Neuronal stem cell (in vitro differentiated cells): ENCODE data around the gene TDRD12.
"Not testable (repeated sequence)": the region's sequence is repeated elsewhere in the genome, so short reads cannot be mapped to it uniquely, and the experiment has no call there.

Experiments
- DNase-seq: peaks from one replicate; pipeline ENCODE4 v3.0.0-alpha.2; 2013; ENCODE audit warnings: low spot score
- H2AFZ ChIP-seq: one replicate; pipeline ENCODE4 v1.6.1; 2013; ENCODE audit warnings: mild to moderate bottlenecking, low read length, inconsistent platforms
- H2AK5ac ChIP-seq: 2 replicates; pipeline ENCODE4 v1.6.1; 2013; ENCODE audit warnings: low read depth, mild to moderate bottlenecking, inconsistent platforms, low read length, moderate library complexity, mixed read lengths
- H2BK120ac ChIP-seq: 2 replicates; pipeline ENCODE4 v1.6.1; 2013; ENCODE audit warnings: low read depth, mild to moderate bottlenecking, inconsistent platforms, low read length, moderate library complexity, mixed read lengths
- H2BK12ac ChIP-seq: one replicate; pipeline ENCODE4 v1.6.1; 2013; ENCODE audit warnings: low read length, inconsistent platforms
- H2BK15ac ChIP-seq: 2 replicates; pipeline ENCODE4 v1.6.1; 2013; ENCODE audit warnings: mild to moderate bottlenecking, low read length, inconsistent platforms, mixed read lengths
- H2BK5ac ChIP-seq: one replicate; pipeline ENCODE4 v1.6.1; 2013; ENCODE audit warnings: inconsistent platforms, mild to moderate bottlenecking, low read length, moderate library complexity
- H3K14ac ChIP-seq: one replicate; pipeline ENCODE4 v1.6.1; 2013; ENCODE audit warnings: low read length, inconsistent platforms
- H3K18ac ChIP-seq: 2 replicates; pipeline ENCODE4 v1.6.1; 2013; ENCODE audit warnings: low read length, inconsistent platforms
- H3K23ac ChIP-seq: 2 replicates; pipeline ENCODE4 v1.6.1; 2013; ENCODE audit warnings: low read depth, mild to moderate bottlenecking, mixed read lengths, low read length, inconsistent platforms; ENCODE audit not compliant: poor library complexity
- H3K27ac ChIP-seq: replicated peaks from 3 replicates; pipeline ENCODE4 v1.5.1; 2013; ENCODE audit warnings: low read length, inconsistent platforms
- H3K27me3 ChIP-seq, 3 experiments: 2 replicates each; pipeline ENCODE4 v1.6.1; 2013; ENCODE audit warnings: low read length in 3 of 3, mild to moderate bottlenecking in 2 of 3, inconsistent platforms in 1 of 3, low read depth in 1 of 3, mixed read lengths in 1 of 3, moderate library complexity in 1 of 3; ENCODE audit not compliant: control insufficient read depth in 3 of 3, insufficient read depth in 3 of 3
- H3K36me3 ChIP-seq, 2 donors: replicated peaks in 1 of 2; 2 replicates each; pipeline ENCODE4 v1.6.1; 2013; ENCODE audit warnings: low read length in 2 of 2; ENCODE audit not compliant: control insufficient read depth in 2 of 2, insufficient read depth in 2 of 2
- H3K4ac ChIP-seq: 2 replicates; pipeline ENCODE4 v1.6.1; 2013; ENCODE audit warnings: inconsistent platforms, mild to moderate bottlenecking, low read length, moderate library complexity
- H3K4me1 ChIP-seq, 2 donors: 1 replicate in 1 of 2; 2 replicates in 1 of 2; pipeline ENCODE4 v1.6.1; 2013; ENCODE audit warnings: low read length in 2 of 2, low read depth in 1 of 2; ENCODE audit not compliant: control insufficient read depth in 2 of 2, insufficient read depth in 1 of 2
- H3K4me2 ChIP-seq: one replicate; pipeline ENCODE4 v1.6.1; 2013; ENCODE audit warnings: mild to moderate bottlenecking, low read length, inconsistent platforms; ENCODE audit not compliant: insufficient read depth, poor library complexity, severe bottlenecking
- H3K4me3 ChIP-seq, 2 donors: 2 replicates each; pipeline ENCODE4 v1.5.1; 2013; ENCODE audit warnings: low read length in 2 of 2, mild to moderate bottlenecking in 2 of 2, inconsistent platforms in 1 of 2, moderate library complexity in 1 of 2
- H3K79me1 ChIP-seq: one replicate; pipeline ENCODE4 v1.6.1; 2013; ENCODE audit warnings: low read depth, mild to moderate bottlenecking, inconsistent platforms, low read length, moderate library complexity
- H3K9ac ChIP-seq: one replicate; pipeline ENCODE4 v1.6.1; 2013; ENCODE audit warnings: mild to moderate bottlenecking, low read depth, low read length, inconsistent platforms; ENCODE audit not compliant: poor library complexity
- H3K9me3 ChIP-seq, 2 donors: replicated peaks in 1 of 2; 2 replicates each; pipeline versions ENCODE3 to v1.6.1; 2013; ENCODE audit warnings: low read length in 2 of 2, mild to moderate bottlenecking in 2 of 2, inconsistent platforms in 1 of 2, low read depth in 1 of 2, mixed read lengths in 1 of 2, moderate library complexity in 1 of 2; ENCODE audit not compliant: control insufficient read depth in 2 of 2, insufficient read depth in 1 of 2
- H4K8ac ChIP-seq: one replicate; pipeline ENCODE4 v1.6.1; 2013; ENCODE audit warnings: low read depth, mild to moderate bottlenecking, inconsistent platforms, low read length, moderate library complexity
- H4K91ac ChIP-seq: one replicate; pipeline ENCODE4 v1.6.1; 2013; ENCODE audit warnings: low read length, low read depth, mild to moderate bottlenecking, inconsistent platforms; ENCODE audit not compliant: poor library complexity
- WGBS, 2 donors: extraction: QIAGEN DNeasy Blood & Tissue Kit; methylation state at CpG; one replicate each; pipeline ENCODE4 v1.1.7; 2013; ENCODE audit warnings: missing lambda C conversion rate in 2 of 2, mixed read lengths in 1 of 2; ENCODE audit not compliant: insufficient read length in 2 of 2, insufficient replicate concordance in 1 of 2; ENCODE audit errors: extremely low coverage in 2 of 2; 5-methylcytosine and 5-hydroxymethylcytosine counted together

Gene TDRD12

GRCh38 chr19:32708457-32708856 lies 11.1 kb upstream of the TDRD12 start:
- H2AFZ ChIP-seq: no peak overlapping the region
- no peak overlapping the region for H3K18ac ChIP-seq
- no peak overlapping the region for H2AK5ac ChIP-seq
- no peak for DNase-seq
- H3K4me3 ChIP-seq: no peak overlapping the region
- H3K36me3 ChIP-seq: peaks cover 0 to 3% of the 10 kb centered on the region in 2 donors
- H3K4ac ChIP-seq: no peak overlapping the region
- no peak overlapping the region for H3K14ac ChIP-seq
- no peak overlapping the region for H3K27ac ChIP-seq
- no peak overlapping the region for H2BK120ac ChIP-seq
- H2BK5ac ChIP-seq: no peak overlapping the region
- H3K4me1 ChIP-seq: no peaks in the 10 kb centered on the region
- no peak overlapping the region for H4K91ac ChIP-seq
- no peak overlapping the region for H4K8ac ChIP-seq
- no peak overlapping the region for H2BK15ac ChIP-seq
- H3K27me3 ChIP-seq: no peaks in the 10 kb centered on the region
- peaks cover 2 to 3% of the 10 kb centered on the region in 2 donors for H3K9me3 ChIP-seq
- H3K9ac ChIP-seq: no peak overlapping the region
- no CpG with 5 or more reads among the region's 3 CpGs for WGBS, 2 donors
- H2BK12ac ChIP-seq: no peak overlapping the region
- H3K4me2 ChIP-seq: no peak overlapping the region
- no peak overlapping the region for H3K23ac ChIP-seq
- H3K79me1 ChIP-seq: no peaks in the 10 kb centered on the region

- Histone ChIP-seq H2BK5ac (no peak overlapping the region), H2BK12ac (no peak overlapping the region), H3K36me3 (peaks cover 0 to 3% of the 10 kb centered on the region in 2 donors), H4K8ac (no peak overlapping the region), H2BK120ac (no peak overlapping the region), H3K23ac (no peak overlapping the region), H3K27ac (no peak overlapping the region), H4K91ac (no peak overlapping the region), H2AK5ac (no peak overlapping the region), H2BK15ac (no peak overlapping the region), H3K4ac (no peak overlapping the region), H3K4me2 (no peak overlapping the region), H2AFZ (no peak overlapping the region), H3K14ac (no peak overlapping the region), H3K27me3 (no peaks in the 10 kb centered on the region), H3K4me3 (no peak overlapping the region), H3K4me1 (no peaks in the 10 kb centered on the region), H3K79me1 (no peaks in the 10 kb centered on the region), H3K9me3 (peaks cover 2 to 3% of the 10 kb centered on the region in 2 donors), H3K9ac (no peak overlapping the region), H3K18ac (no peak overlapping the region)
- WGBS, 2 donors: no CpG with 5 or more reads among the region's 5 CpGs
- no peak for DNase-seq
These were observed 10.5 kb upstream of the TDRD12 start for GRCh38 chr19:32709032-32709431.

- Histone ChIP-seq H3K27ac (no peak overlapping the region), H2BK15ac (no peak overlapping the region), H4K8ac (no peak overlapping the region), H2BK12ac (no peak overlapping the region), H3K18ac (no peak overlapping the region), H2AK5ac (no peak overlapping the region), H3K9me3 (peaks cover 0 to under 1% of the 10 kb centered on the region in 2 donors), H4K91ac (no peak overlapping the region), H3K36me3 (peaks cover 2 to 3% of the 10 kb centered on the region in 2 donors), H2AFZ (no peak overlapping the region), H3K79me1 (no peaks in the 10 kb centered on the region), H3K4me3 (no peak overlapping the region), H3K14ac (no peak overlapping the region), H3K23ac (no peak overlapping the region), H3K4ac (no peak overlapping the region), H2BK5ac (no peak overlapping the region), H3K4me2 (no peak overlapping the region), H3K4me1 (no peaks in the 10 kb centered on the region), H3K9ac (no peak overlapping the region), H3K27me3 (no peaks in the 10 kb centered on the region), H2BK120ac (no peak overlapping the region)
- no CpG with 5 or more reads among the region's 6 CpGs for WGBS, 2 donors
- DNase-seq: no peak
These were observed 7.8 kb upstream of the TDRD12 start for GRCh38 chr19:32711747-32712146.

- H4K8ac ChIP-seq, H3K4me1 ChIP-seq, DNase-seq, H3K27ac ChIP-seq, H2AK5ac ChIP-seq, H3K4me2 ChIP-seq, H2BK15ac ChIP-seq, H2BK12ac ChIP-seq, H3K4ac ChIP-seq, H2AFZ ChIP-seq, H3K23ac ChIP-seq, H2BK5ac ChIP-seq, H3K9ac ChIP-seq, H3K4me3 ChIP-seq, H3K36me3 ChIP-seq, H3K18ac ChIP-seq, H3K79me1 ChIP-seq, H4K91ac ChIP-seq, H3K9me3 ChIP-seq, H2BK120ac ChIP-seq, H3K27me3 ChIP-seq, H3K14ac ChIP-seq: not testable (repeated sequence)
- WGBS, 2 donors: no CpG with 5 or more reads among the region's 7 CpGs
These were observed 3.4 kb upstream of the TDRD12 start for GRCh38 chr19:32716203-32716602.
